A549 (cell line): ENCODE results near the gene PSMB11.

Source experiments
- CEBPB ChIP-seq, 2 experiments: fragments of >200 bp in 1 of 2; sonication (Bioruptor Twin) in 1 of 2; formaldehyde crosslinking in 1 of 2; IDR thresholded peaks; 2 replicates each; pipeline ENCODE4 v1.6.1; 2012 to 2016
- JUNB ChIP-seq: fragments of >200 bp; sonication (Bioruptor Twin); formaldehyde crosslinking; IDR thresholded peaks from 2 replicates; pipeline ENCODE4 v1.6.1; 2016
- POLR2A ChIP-seq: IDR thresholded peaks from 2 replicates; pipeline ENCODE4 v1.6.1; 2012; ENCODE audit warnings: mild to moderate bottlenecking, low read length
- TF ChIP-seq, protein P1 (sequence below): fragments of >200 bp; sonication (Bioruptor Twin); formaldehyde crosslinking; IDR thresholded peaks from 3 replicates; pipeline ENCODE4 v1.6.1; 2016
- TF ChIP-seq, protein P2 (sequence below): fragments of >200 bp; sonication (Bioruptor Twin); formaldehyde crosslinking; IDR thresholded peaks from 3 replicates; pipeline ENCODE4 v1.5.1; 2016
- TF ChIP-seq, protein P3 (sequence below): fragments of 450-650 bp; IDR thresholded peaks from 2 replicates; pipeline ENCODE4 v1.6.1; 2014; ENCODE audit warnings: antibody characterized with exemption

DNA sequence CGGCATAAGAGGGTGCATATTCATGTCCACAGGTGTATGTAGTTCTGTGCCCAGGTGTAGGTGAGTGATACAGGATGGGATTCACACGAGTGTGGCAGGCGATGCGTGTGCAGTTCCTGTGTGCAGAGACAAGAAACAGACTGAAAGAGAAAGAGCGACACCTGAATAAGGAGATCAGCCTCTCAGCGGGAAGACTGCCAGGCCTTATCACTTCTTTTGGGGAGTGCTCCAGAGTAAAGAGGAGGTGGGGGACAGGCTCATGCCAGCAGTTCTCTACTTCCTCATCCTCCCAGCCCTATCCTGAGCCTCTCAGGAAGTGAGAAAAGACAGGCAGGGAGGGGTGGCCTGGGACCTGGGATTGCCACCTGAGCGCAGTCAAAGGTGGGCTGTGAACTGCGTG is 2.8 kb downstream of the PSMB11 start:
- TF ChIP-seq POLR2A (no peak), JUNB (no peak), CEBPB (IDR thresholded peaks at IDR 0.05) (no peak)
- TF ChIP-seq, protein P1, sequence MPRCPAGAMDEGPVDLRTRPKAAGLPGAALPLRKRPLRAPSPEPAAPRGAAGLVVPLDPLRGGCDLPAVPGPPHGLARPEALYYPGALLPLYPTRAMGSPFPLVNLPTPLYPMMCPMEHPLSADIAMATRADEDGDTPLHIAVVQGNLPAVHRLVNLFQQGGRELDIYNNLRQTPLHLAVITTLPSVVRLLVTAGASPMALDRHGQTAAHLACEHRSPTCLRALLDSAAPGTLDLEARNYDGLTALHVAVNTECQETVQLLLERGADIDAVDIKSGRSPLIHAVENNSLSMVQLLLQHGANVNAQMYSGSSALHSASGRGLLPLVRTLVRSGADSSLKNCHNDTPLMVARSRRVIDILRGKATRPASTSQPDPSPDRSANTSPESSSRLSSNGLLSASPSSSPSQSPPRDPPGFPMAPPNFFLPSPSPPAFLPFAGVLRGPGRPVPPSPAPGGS: no peak
- TF ChIP-seq, protein P2, sequence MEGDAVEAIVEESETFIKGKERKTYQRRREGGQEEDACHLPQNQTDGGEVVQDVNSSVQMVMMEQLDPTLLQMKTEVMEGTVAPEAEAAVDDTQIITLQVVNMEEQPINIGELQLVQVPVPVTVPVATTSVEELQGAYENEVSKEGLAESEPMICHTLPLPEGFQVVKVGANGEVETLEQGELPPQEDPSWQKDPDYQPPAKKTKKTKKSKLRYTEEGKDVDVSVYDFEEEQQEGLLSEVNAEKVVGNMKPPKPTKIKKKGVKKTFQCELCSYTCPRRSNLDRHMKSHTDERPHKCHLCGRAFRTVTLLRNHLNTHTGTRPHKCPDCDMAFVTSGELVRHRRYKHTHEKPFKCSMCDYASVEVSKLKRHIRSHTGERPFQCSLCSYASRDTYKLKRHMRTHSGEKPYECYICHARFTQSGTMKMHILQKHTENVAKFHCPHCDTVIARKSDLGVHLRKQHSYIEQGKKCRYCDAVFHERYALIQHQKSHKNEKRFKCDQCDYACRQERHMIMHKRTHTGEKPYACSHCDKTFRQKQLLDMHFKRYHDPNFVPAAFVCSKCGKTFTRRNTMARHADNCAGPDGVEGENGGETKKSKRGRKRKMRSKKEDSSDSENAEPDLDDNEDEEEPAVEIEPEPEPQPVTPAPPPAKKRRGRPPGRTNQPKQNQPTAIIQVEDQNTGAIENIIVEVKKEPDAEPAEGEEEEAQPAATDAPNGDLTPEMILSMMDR: no peak
- TF ChIP-seq, protein P3, sequence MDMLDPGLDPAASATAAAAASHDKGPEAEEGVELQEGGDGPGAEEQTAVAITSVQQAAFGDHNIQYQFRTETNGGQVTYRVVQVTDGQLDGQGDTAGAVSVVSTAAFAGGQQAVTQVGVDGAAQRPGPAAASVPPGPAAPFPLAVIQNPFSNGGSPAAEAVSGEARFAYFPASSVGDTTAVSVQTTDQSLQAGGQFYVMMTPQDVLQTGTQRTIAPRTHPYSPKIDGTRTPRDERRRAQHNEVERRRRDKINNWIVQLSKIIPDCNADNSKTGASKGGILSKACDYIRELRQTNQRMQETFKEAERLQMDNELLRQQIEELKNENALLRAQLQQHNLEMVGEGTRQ: no peak
